Measurements from ENCODE around the gene FIP1L1. TPM values are rescaled to one million over a fixed set of nuclear protein-coding genes. Genes with fewer than 3 reads are reported as not detected.

Gene FIP1L1
- polyA plus RNA-seq, 1 donor from 2014 or later, result 89.0 TPM

DNA sequence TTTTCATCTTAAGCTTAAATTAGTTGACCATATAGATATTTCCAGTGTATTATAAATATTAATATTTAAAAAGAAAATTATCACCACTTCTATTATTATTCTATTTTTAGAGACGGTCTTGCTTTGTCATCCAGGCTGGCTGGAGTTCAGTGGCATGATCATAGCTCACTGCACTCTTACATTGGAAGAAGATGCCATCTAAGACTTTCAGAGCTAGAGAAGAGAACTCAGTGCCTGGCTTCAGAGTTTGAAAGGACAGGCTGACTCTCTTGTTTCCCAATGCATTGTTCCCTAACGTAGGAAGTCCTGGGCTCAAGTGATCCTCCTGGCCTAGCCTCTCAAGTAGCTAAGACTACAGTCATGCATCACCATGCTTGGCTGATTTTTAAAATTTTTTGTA, 75.9 kb downstream of the FIP1L1 start:
- Histone ChIP-seq H3K9ac (ENCODE audit: low read length) (no peak overlapping the region), H3K27me3 (ENCODE audit: insufficient read depth, low read depth, low read length) (no peaks in the 10 kb centered on the region), H3K36me3 (ENCODE audit: insufficient read depth, low read length) (peaks cover 12% of the 10 kb centered on the region), H4K20me1 (ENCODE audit: insufficient read depth) (no peaks in the 10 kb centered on the region), H3K4me2 (ENCODE audit: low read length) (no peak overlapping the region), H3F3A (ENCODE audit: insufficient read depth, low read length, poor library complexity, severe bottlenecking) (no peaks in the 10 kb centered on the region), H3K79me2 (replicated peaks; ENCODE audit: insufficient read depth, low read length) (no peaks in the 10 kb centered on the region), H3K9me2 (ENCODE audit: insufficient read depth, low read length) (no peaks in the 10 kb centered on the region), H3K4me3 (ENCODE audit: low read length) (no peak overlapping the region), H3K9me3 (ENCODE audit: low read length) (no peaks in the 10 kb centered on the region), H3K27ac (ENCODE audit: low read length) (no peak overlapping the region), H2AFZ (ENCODE audit: low read depth, low read length) (no peak overlapping the region)
- no peak for TF ChIP-seq RAD21 (conservative IDR thresholded peaks at IDR 0.05)
- no peak for TF ChIP-seq EP300 (conservative IDR thresholded peaks at IDR 0.05; ENCODE audit: poor library complexity, severe bottlenecking)
- TF ChIP-seq REST (IDR thresholded peaks at IDR 0.05; ENCODE audit: borderline replicate concordance), result no peak

GRCh38 chr4:53455766-53456165, 78.3 kb downstream of the FIP1L1 start:
- H3K79me2 ChIP-seq (replicated peaks; ENCODE audit: insufficient read depth, low read length), result no peaks in the 10 kb centered on the region
- no peak overlapping the region for H3K27ac ChIP-seq (ENCODE audit: low read length)
- H3F3A ChIP-seq (ENCODE audit: insufficient read depth, low read length, poor library complexity, severe bottlenecking), result no peaks in the 10 kb centered on the region
- no peak for TF ChIP-seq RAD21 (conservative IDR thresholded peaks at IDR 0.05)
- TF ChIP-seq REST (IDR thresholded peaks at IDR 0.05; ENCODE audit: borderline replicate concordance), result no peak
- no peak for TF ChIP-seq EP300 (conservative IDR thresholded peaks at IDR 0.05; ENCODE audit: poor library complexity, severe bottlenecking)
- no peak for TF ChIP-seq SMC3 (conservative IDR thresholded peaks at IDR 0.05; ENCODE audit: poor library complexity)
- H3K27me3 ChIP-seq (ENCODE audit: insufficient read depth, low read depth, low read length), result no peaks in the 10 kb centered on the region
- H3K9me3 ChIP-seq (ENCODE audit: low read length), result no peaks in the 10 kb centered on the region
- no peaks in the 10 kb centered on the region for H3K9me2 ChIP-seq (ENCODE audit: insufficient read depth, low read length)
- no peak overlapping the region for H2AFZ ChIP-seq (ENCODE audit: low read depth, low read length)
- peaks cover 14% of the 10 kb centered on the region for H3K36me3 ChIP-seq (ENCODE audit: insufficient read depth, low read length)
- H3K4me2 ChIP-seq (ENCODE audit: low read length), result no peak overlapping the region
- no peak overlapping the region for H3K9ac ChIP-seq (ENCODE audit: low read length)
- H3K4me3 ChIP-seq (ENCODE audit: low read length), result no peak overlapping the region
- no peaks in the 10 kb centered on the region for H4K20me1 ChIP-seq (ENCODE audit: insufficient read depth)

GRCh38 chr4:53456178-53456577, 78.7 kb downstream of the FIP1L1 start:
- Histone ChIP-seq H3K4me2 (ENCODE audit: low read length) (no peak overlapping the region), H3K9ac (ENCODE audit: low read length) (no peak overlapping the region), H3K9me3 (ENCODE audit: low read length) (no peaks in the 10 kb centered on the region), H3K4me3 (ENCODE audit: low read length) (no peak overlapping the region), H3F3A (ENCODE audit: insufficient read depth, low read length, poor library complexity, severe bottlenecking) (no peaks in the 10 kb centered on the region), H3K27me3 (ENCODE audit: insufficient read depth, low read depth, low read length) (no peaks in the 10 kb centered on the region), H4K20me1 (ENCODE audit: insufficient read depth) (no peaks in the 10 kb centered on the region), H3K9me2 (ENCODE audit: insufficient read depth, low read length) (no peaks in the 10 kb centered on the region), H3K27ac (ENCODE audit: low read length) (no peak overlapping the region), H3K36me3 (ENCODE audit: insufficient read depth, low read length) (peaks cover 16% of the 10 kb centered on the region), H3K79me2 (replicated peaks; ENCODE audit: insufficient read depth, low read length) (no peaks in the 10 kb centered on the region), H2AFZ (ENCODE audit: low read depth, low read length) (no peak overlapping the region)
- no peak for TF ChIP-seq EP300 (conservative IDR thresholded peaks at IDR 0.05; ENCODE audit: poor library complexity, severe bottlenecking)
- no peak for TF ChIP-seq REST (IDR thresholded peaks at IDR 0.05; ENCODE audit: borderline replicate concordance)
- TF ChIP-seq POLR2AphosphoS5 (IDR thresholded peaks at IDR 0.05), result no peak
- no peak for TF ChIP-seq SMC3 (conservative IDR thresholded peaks at IDR 0.05; ENCODE audit: poor library complexity)
- no peak for TF ChIP-seq EZH2 (IDR thresholded peaks at IDR 0.05; ENCODE audit: borderline replicate concordance, insufficient read depth, low read length, poor library complexity, severe bottlenecking)
